RWPE2 (cell line): ENCODE results near the gene CDH4.

ENCODE experiments used
- ATAC-seq: fragments of 200-7000 bp; cut with Tn5 transposase; 3 replicates; pipeline ENCODE4 v1.9.1; 2021; ENCODE audit warnings: low read depth
- DNase-seq: peaks from one replicate; pipeline ENCODE4 v3.0.0-alpha.2; 2020; ENCODE audit warnings: low spot score
- H3K27ac ChIP-seq: fragments of 450-650 bp; 2 replicates; pipeline ENCODE4 v1.5.1; 2017; ENCODE audit warnings: mild to moderate bottlenecking; ENCODE audit not compliant: poor library complexity, severe bottlenecking
- H3K27me3 ChIP-seq: fragments of 250-450 bp; sonication (Bioruptor Pico); 2 replicates; pipeline ENCODE4 v1.5.1; 2021; ENCODE audit warnings: mild to moderate bottlenecking, moderate library complexity; ENCODE audit not compliant: insufficient read depth, poor library complexity, severe bottlenecking
- H3K36me3 ChIP-seq: fragments of 250-450 bp; sonication (Bioruptor Pico); 2 replicates; pipeline ENCODE4 v1.5.1; 2020; ENCODE audit warnings: low read depth, mild to moderate bottlenecking, moderate library complexity
- H3K4me1 ChIP-seq: fragments of 250-450 bp; sonication (Bioruptor Pico); 2 replicates; pipeline ENCODE4 v1.5.1; 2021; ENCODE audit warnings: mild to moderate bottlenecking, moderate library complexity; ENCODE audit not compliant: insufficient read depth, poor library complexity, severe bottlenecking
- H3K4me3 ChIP-seq: fragments of 250-450 bp; sonication (Bioruptor Pico); 2 replicates; pipeline ENCODE4 v1.5.1; 2021; ENCODE audit warnings: mild to moderate bottlenecking, moderate library complexity; ENCODE audit not compliant: severe bottlenecking
- H3K9me3 ChIP-seq: fragments of 250-450 bp; sonication (Bioruptor Pico); 2 replicates; pipeline ENCODE4 v1.5.1; 2021; ENCODE audit warnings: mild to moderate bottlenecking, moderate library complexity; ENCODE audit not compliant: severe bottlenecking
- TF ChIP-seq, protein P1 (sequence below): fragments of 450-650 bp; IDR thresholded peaks from one replicate; pipeline ENCODE4 v1.5.1; 2017; ENCODE audit warnings: mild to moderate bottlenecking, moderate library complexity; ENCODE audit not compliant: poor library complexity, severe bottlenecking

CDH4 gene

DNA sequence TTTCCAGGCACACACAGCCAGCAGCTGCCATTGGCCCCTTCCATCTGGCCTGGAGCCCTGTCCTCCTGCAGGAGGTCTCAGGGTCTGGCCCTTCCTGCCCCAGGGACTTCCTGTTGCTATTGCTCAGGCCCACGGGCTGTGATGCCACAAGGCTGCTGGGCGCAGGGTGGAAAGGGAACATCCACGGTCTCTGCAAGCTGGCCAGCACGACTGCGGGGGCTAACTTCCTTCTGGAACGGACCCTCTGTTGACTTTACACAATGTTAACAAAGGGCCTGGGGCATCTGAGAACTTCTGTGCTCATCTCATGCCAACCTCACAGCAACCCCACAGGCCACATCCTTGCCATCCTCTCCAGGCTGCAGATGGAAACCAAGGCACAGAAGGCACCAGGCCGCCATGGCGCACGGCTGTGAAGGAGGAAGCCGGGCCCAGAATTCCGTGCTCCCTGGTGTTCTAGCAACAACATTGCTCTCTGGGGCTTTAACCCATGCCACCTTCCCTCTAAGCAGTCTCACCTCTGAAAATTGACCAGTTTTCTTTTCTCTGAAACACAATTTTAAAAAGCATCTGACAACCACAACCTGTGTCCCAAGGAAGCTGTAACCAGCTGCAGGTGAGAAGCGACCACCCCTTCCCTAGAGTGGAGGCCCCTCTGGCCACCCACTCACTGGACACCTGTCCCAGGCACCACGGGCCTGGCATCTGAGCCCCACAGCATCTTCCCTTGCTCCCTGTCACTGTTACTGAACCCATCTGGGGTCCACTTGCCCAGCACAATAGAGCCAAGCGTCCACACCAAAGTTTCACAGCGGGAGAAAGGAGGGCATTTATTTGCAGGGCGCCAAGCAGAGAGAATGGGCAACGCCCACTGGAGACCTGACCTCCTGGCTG, 261.3 kb downstream of the CDH4 start:
- Histone ChIP-seq H3K4me3 (no peak overlapping the region), H3K27me3 (no peaks in the 10 kb centered on the region), H3K27ac (no peak overlapping the region), H3K36me3 (no peaks in the 10 kb centered on the region), H3K4me1 (no peaks in the 10 kb centered on the region), H3K9me3 (no peaks in the 10 kb centered on the region)
- ATAC-seq (no peak), DNase-seq (peak; percentile 79)
- TF ChIP-seq, protein P1, sequence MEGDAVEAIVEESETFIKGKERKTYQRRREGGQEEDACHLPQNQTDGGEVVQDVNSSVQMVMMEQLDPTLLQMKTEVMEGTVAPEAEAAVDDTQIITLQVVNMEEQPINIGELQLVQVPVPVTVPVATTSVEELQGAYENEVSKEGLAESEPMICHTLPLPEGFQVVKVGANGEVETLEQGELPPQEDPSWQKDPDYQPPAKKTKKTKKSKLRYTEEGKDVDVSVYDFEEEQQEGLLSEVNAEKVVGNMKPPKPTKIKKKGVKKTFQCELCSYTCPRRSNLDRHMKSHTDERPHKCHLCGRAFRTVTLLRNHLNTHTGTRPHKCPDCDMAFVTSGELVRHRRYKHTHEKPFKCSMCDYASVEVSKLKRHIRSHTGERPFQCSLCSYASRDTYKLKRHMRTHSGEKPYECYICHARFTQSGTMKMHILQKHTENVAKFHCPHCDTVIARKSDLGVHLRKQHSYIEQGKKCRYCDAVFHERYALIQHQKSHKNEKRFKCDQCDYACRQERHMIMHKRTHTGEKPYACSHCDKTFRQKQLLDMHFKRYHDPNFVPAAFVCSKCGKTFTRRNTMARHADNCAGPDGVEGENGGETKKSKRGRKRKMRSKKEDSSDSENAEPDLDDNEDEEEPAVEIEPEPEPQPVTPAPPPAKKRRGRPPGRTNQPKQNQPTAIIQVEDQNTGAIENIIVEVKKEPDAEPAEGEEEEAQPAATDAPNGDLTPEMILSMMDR = no peak

DNA sequence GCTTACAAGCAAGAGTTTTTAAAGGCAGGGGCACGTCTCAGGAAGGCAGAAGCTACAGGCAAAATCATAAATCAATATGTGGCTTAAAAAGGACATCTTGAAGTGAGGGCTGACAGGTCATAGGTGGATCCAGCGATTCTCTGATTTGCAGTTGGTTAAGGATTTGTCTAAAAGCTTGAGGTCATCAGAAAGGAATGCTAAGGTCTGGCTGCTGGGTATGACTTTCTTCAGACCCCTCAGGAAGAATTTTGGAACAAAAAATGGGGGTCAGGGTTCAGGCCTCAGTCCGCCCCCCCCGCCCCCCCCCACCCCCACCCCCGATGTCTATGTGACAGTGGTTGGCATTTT, 261.9 kb downstream of the CDH4 start:
- Histone ChIP-seq H3K4me3 (no peak overlapping the region), H3K9me3 (no peaks in the 10 kb centered on the region), H3K27ac (no peak overlapping the region), H3K27me3 (no peaks in the 10 kb centered on the region), H3K36me3 (no peaks in the 10 kb centered on the region), H3K4me1 (no peaks in the 10 kb centered on the region)
- DNase-seq (no peak), ATAC-seq (no peak)
- TF ChIP-seq, protein P1 = no peak

GRCh38 chr20:61514396-61514795, 262.3 kb downstream of the CDH4 start:
- DNase-seq = peak; percentile 60
- Histone ChIP-seq H3K27ac (no peak overlapping the region), H3K4me1 (no peaks in the 10 kb centered on the region), H3K27me3 (no peaks in the 10 kb centered on the region), H3K9me3 (no peaks in the 10 kb centered on the region), H3K4me3 (no peak overlapping the region), H3K36me3 (no peaks in the 10 kb centered on the region)
- ATAC-seq = no peak
- TF ChIP-seq, protein P1 = no peak

GRCh38 chr20:61514805-61515505, 262.9 kb downstream of the CDH4 start:
- ATAC-seq (no peak), DNase-seq (peak; percentile 79)
- TF ChIP-seq, protein P1 = no peak
- Histone ChIP-seq H3K36me3 (no peaks in the 10 kb centered on the region), H3K4me3 (no peak overlapping the region), H3K9me3 (no peaks in the 10 kb centered on the region), H3K27ac (no peak overlapping the region), H3K27me3 (no peaks in the 10 kb centered on the region), H3K4me1 (no peaks in the 10 kb centered on the region)

- ATAC-seq = no peak
- no peaks in the 10 kb centered on the region for H3K27me3 ChIP-seq
- no peaks in the 10 kb centered on the region for H3K9me3 ChIP-seq
- no peak overlapping the region for H3K27ac ChIP-seq
- peak; percentile 81 for DNase-seq
- no peaks in the 10 kb centered on the region for H3K36me3 ChIP-seq
- TF ChIP-seq, protein P1 = no peak
- H3K4me1 ChIP-seq = no peaks in the 10 kb centered on the region
- H3K4me3 ChIP-seq = no peak overlapping the region
Measured at GRCh38 chr20:61515922-61516321, 263.9 kb downstream of the CDH4 start.
